GM12878 (cell line): ENCODE results near the gene LIN37. TPM values are rescaled to one million over a fixed set of nuclear protein-coding genes. Genes with fewer than 3 reads are reported as not detected.

Experiments
- ATAC-seq: fragments of 200-7000 bp; cut with Tn5 transposase; 3 replicates; pipeline ENCODE4 v1.9.1; 2020; ENCODE audit warnings: mild to moderate bottlenecking, moderate library complexity
- BruUV-seq: library from RNA; stranded (reverse); fragments of 400-500 nt; replicated peaks from 2 replicates; lab custom pipeline; 2021; lab: Mats Ljungman, UMichigan
- CTCF ChIA-PET: fragments of 300-600 bp; sonication (Branson Sonifier 250); formaldehyde crosslinking; extraction: SDS; loops from one replicate; lab custom pipeline; 2021; ENCODE audit warnings: inconsistent platforms; lab: Yijun Ruan, JAX
- POLR2A ChIA-PET: fragments of 350-600 bp; formaldehyde crosslinking; extraction: SDS; loops from one replicate; lab custom pipeline; 2021; ENCODE audit warnings: inconsistent platforms; lab: Charles Lee
- RAD21 ChIA-PET: fragments of 300-600 bp; sonication (Branson Sonifier 250); formaldehyde crosslinking; loops from one replicate; lab custom pipeline; 2023; ENCODE audit warnings: antibody characterized with exemption; ENCODE audit not compliant: unreplicated experiment; lab: Charles Lee
- SMC1A ChIA-PET: fragments of 300-600 bp; sonication (Branson Sonifier 250); formaldehyde crosslinking; loops from one replicate; lab custom pipeline; 2023; ENCODE audit not compliant: unreplicated experiment, uncharacterized antibody; lab: Charles Lee
- DNase-seq: peaks from one replicate; pipeline ENCODE4 v3.0.0-alpha.2; 2011; ENCODE audit warnings: low read depth, low spot score
- FAIRE-seq: peaks from 3 replicates; lab custom pipeline; 2011; peaks lifted over from hg19 to GRCh38; lab: Jason Lieb, UNC
- H2AFZ ChIP-seq: 2 replicates; pipeline ENCODE4 v1.6.0; 2011; ENCODE audit warnings: low read depth, low read length, control low read depth; ENCODE audit not compliant: control insufficient read depth
- H3K27ac ChIP-seq: 2 replicates; pipeline ENCODE4 v1.5.1; 2011; ENCODE audit warnings: control low read depth; ENCODE audit not compliant: control insufficient read depth, insufficient read depth
- H3K27me3 ChIP-seq, 2 experiments: replicated peaks in 1 of 2; 2 replicates each; pipeline versions ENCODE4 v1.6.0 to v1.6.1; 2011; ENCODE audit warnings: low read length in 1 of 2; ENCODE audit not compliant: control insufficient read depth in 2 of 2, insufficient read depth in 2 of 2
- H3K36me3 ChIP-seq, 2 experiments: 2 replicates each; pipeline ENCODE4 v1.5.1; 2011; ENCODE audit warnings: low read length in 1 of 2; ENCODE audit not compliant: control insufficient read depth in 2 of 2, insufficient read depth in 2 of 2
- H3K4me1 ChIP-seq: 2 replicates; pipeline ENCODE4 v1.6.1; 2011; ENCODE audit warnings: mild to moderate bottlenecking, low read length, moderate library complexity, mixed read lengths; ENCODE audit not compliant: control insufficient read depth, insufficient read depth
- H3K4me2 ChIP-seq: 2 replicates; pipeline ENCODE4 v1.6.0; 2011; ENCODE audit warnings: control low read depth; ENCODE audit not compliant: control insufficient read depth, insufficient read depth
- H3K4me3 ChIP-seq: fragments of 200-600 bp; sonication (generic); 2 replicates; pipeline ENCODE4 v1.5.1; 2016
- H3K79me2 ChIP-seq: 2 replicates; pipeline ENCODE4 v1.6.0; 2011; ENCODE audit warnings: low read length; ENCODE audit not compliant: control insufficient read depth, insufficient read depth
- H3K9ac ChIP-seq: 2 replicates; pipeline ENCODE4 v1.8.0; 2011; ENCODE audit warnings: low read length, control low read depth, mixed read lengths; ENCODE audit not compliant: control insufficient read depth, insufficient read depth
- H3K9me3 ChIP-seq: replicated peaks from 3 replicates; pipeline ENCODE4 v1.5.1; 2011; ENCODE audit warnings: mild to moderate bottlenecking, low read length; ENCODE audit not compliant: control insufficient read depth, insufficient read depth
- H4K20me1 ChIP-seq: 2 replicates; pipeline ENCODE4 v1.6.0; 2011; ENCODE audit not compliant: control insufficient read depth, insufficient read depth
- CBFB ChIP-seq: IDR thresholded peaks from 2 replicates; pipeline ENCODE4 v1.6.1; 2016; ENCODE audit warnings: antibody characterized with exemption, low read depth
- SMC3 ChIP-seq: IDR thresholded peaks from 2 replicates; pipeline ENCODE4 v1.6.1; 2011; ENCODE audit warnings: low read length, improper control_type of control experiment, borderline replicate concordance
- WGBS: methylation state at CpG from one replicate; pipeline ENCODE4 v1.1.6; 2016; ENCODE audit warnings: low lambda C conversion rate; ENCODE audit not compliant: insufficient replicate concordance, insufficient coverage; ENCODE audit errors: missing lambda C conversion rate; 5-methylcytosine and 5-hydroxymethylcytosine counted together
- in situ Hi-C: fragments of 300-500 bp; cut with MboI; formaldehyde crosslinking; loops from 9 replicates; pipeline ENCODE4 v1.14.3; 2018; ENCODE audit warnings: mixed read lengths
- intact Hi-C: fragments of 100-400 bp; cut with micrococcal nuclease; formaldehyde crosslinking; loops from one replicate; pipeline ENCODE4 v1.14.2; 2022; ENCODE audit not compliant: unreplicated experiment
- polyA plus RNA-seq, 11 experiments: library from polyadenylated mRNA; depleted of rRNA in 4 of 11; unstranded in 6 of 11; stranded (reverse) in 5 of 11; fragments of >200 nt; fragmentation: Nextera tagmentation in 4 of 11; fragmentation: Illumina TruSeq in 1 of 11; extraction: Ambion mirVana in 4 of 11; extraction: Trizol in 1 of 11; gene quantifications; 1 replicate in 1 of 11; 2 replicates in 10 of 11; pipeline versions ENCODE4 v1.2.1 to v1.2.3, GENCODE V29; 2011 to 2016; ENCODE audit warnings: inconsistent platforms in 2 of 11, missing spikeins in 2 of 11, low read depth in 1 of 11
- total RNA-seq, 4 experiments: library from RNA; depleted of rRNA in 3 of 4; stranded (reverse); fragments of >200 nt in 3 of 4; fragmentation: Illumina TruSeq in 1 of 4; extraction: Trizol in 1 of 4; gene quantifications; 2 replicates each; pipeline versions ENCODE4 v1.2.1 to v1.2.3, GENCODE V29; 2013 to 2021
- TF ChIP-seq, protein P1 (sequence below), 3 experiments: IDR thresholded peaks in 2 of 3; conservative IDR thresholded peaks in 1 of 3; 2 replicates each; pipeline ENCODE4 v1.5.1; 2011; ENCODE audit warnings: low read depth in 3 of 3, low read length in 3 of 3, mild to moderate bottlenecking in 3 of 3, control low read depth in 2 of 3, moderate library complexity in 2 of 3, inconsistent platforms in 1 of 3, mixed read lengths in 1 of 3; ENCODE audit not compliant: control insufficient read depth in 2 of 3, insufficient read depth in 1 of 3; ENCODE audit errors: extremely low read depth in 1 of 3

Gene LIN37
- total and polyA plus RNA-seq, 10 of the 15 experiments (the other 5 are each of a cell fraction or from before 2014, with no cell fraction given) = 0.69 to 11.9 (median 7.6) TPM

GRCh38 chr19:35783469-35784434, 35.4 kb downstream of the LIN37 start:
- in situ Hi-C loops = no loop called here
- Histone ChIP-seq H3K4me1 (no peaks in the 10 kb centered on the region), H3K4me3 (no peak overlapping the region), H3K36me3 (no peaks in the 10 kb centered on the region; a peak in 1 of 4 replicates), H3K4me2 (no peak overlapping the region), H3K9me3 (no peaks in the 10 kb centered on the region), H3K27me3 (no peaks in the 10 kb centered on the region), H3K9ac (no peak overlapping the region)
- RAD21 ChIA-PET = interaction anchor here (0.6 kb wide), 1 partner anchor 99 kb away, joined by 3 read pairs; no protein-coding TSS in a partner anchor
- 80% methylated on average over 16 of the region's 28 CpGs for WGBS
- POLR2A ChIA-PET = no interaction called here
- no peak for DNase-seq
- TF ChIP-seq SMC3 = 0 out of 2 replicates have a peak, but pooled peaks have one; percentile 5
- TF ChIP-seq, protein P1, sequence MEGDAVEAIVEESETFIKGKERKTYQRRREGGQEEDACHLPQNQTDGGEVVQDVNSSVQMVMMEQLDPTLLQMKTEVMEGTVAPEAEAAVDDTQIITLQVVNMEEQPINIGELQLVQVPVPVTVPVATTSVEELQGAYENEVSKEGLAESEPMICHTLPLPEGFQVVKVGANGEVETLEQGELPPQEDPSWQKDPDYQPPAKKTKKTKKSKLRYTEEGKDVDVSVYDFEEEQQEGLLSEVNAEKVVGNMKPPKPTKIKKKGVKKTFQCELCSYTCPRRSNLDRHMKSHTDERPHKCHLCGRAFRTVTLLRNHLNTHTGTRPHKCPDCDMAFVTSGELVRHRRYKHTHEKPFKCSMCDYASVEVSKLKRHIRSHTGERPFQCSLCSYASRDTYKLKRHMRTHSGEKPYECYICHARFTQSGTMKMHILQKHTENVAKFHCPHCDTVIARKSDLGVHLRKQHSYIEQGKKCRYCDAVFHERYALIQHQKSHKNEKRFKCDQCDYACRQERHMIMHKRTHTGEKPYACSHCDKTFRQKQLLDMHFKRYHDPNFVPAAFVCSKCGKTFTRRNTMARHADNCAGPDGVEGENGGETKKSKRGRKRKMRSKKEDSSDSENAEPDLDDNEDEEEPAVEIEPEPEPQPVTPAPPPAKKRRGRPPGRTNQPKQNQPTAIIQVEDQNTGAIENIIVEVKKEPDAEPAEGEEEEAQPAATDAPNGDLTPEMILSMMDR (IDR thresholded peaks at IDR 0.05 in 2 of 3, conservative IDR thresholded peaks at IDR 0.05 in 1 of 3; ENCODE audit: control insufficient read depth in 2 of 3, extremely low read depth in 1 of 3, insufficient read depth in 1 of 3, low read depth in 3 of 3, low read length in 3 of 3) = peak in 2 of 3 experiments; percentile 5 to 26; a peak in 2 of 6 replicates
- no peak for TF ChIP-seq CBFB
- TF ChIP-seq, all 136 proteins: peak for 2
- H3K79me2 ChIP-seq = no peaks in the 10 kb centered on the region
- no TSS peak for BruUV-seq
- intact Hi-C loops = no loop called here
- ATAC-seq (peak; percentile 55), FAIRE-seq (no peak)
- ChIA-PET CTCF (no interaction called here), SMC1A (no interaction called here)
- no peaks in the 10 kb centered on the region for H4K20me1 ChIP-seq
- H2AFZ ChIP-seq = no peak overlapping the region
- H3K27ac ChIP-seq = no peak overlapping the region
